Erythroblast (primary cell): ENCODE results near the gene LRMDA.

Experiments
- GATA1 ChIP-seq: IDR thresholded peaks from 2 replicates; pipeline ENCODE4 v1.6.1; 2011; ENCODE audit warnings: low read depth, mild to moderate bottlenecking, control low read depth, low read length, moderate library complexity
- POLR2A ChIP-seq: IDR thresholded peaks from 2 replicates; pipeline ENCODE4 v1.6.1; 2011; ENCODE audit warnings: mild to moderate bottlenecking, low read length

DNA sequence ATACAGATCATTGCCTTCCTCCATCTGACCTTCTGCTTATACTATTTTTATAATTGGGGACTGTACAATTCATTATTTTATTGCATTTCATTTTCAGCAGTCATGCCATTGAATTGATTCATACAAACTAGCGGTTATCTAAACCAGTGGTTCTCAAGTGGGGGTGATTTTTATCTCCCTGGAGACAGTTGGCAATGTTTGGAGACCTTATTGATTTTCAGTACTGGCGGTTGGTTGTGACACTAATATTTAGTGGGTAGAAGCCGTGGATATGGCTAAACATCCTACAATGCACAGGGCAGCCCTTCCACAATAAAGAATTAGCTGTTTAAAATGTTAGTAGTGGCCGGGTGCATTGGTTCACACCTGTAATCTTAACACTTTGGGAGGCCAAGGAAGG, 765.9 kb downstream of the LRMDA start:
- no peak for TF ChIP-seq POLR2A
- no peak for TF ChIP-seq GATA1
